ENCODE data around the gene UBE2H. TPM values are rescaled to one million over a fixed set of nuclear protein-coding genes. Genes with fewer than 3 reads are reported as not detected.
"Not testable (repeated sequence)": the region's sequence is repeated elsewhere in the genome, so short reads cannot be mapped to it uniquely, and the experiment has no call there.

The UBE2H gene
- 100 to 1,000 TPM; 112 to 140 (median 128) TPM for polyA plus RNA-seq (ENCODE audit: insufficient read length in 4 of 4)

GRCh38 chr7:129952653-129953560 is at the start of gene UBE2H:
TSS of gene UBE2H (minus strand) at chr7:129952960. CDS start at chr7:129952555, 405 bp downstream.
- DNase-seq (ENCODE audit: low read depth in 4 of 4, low spot score in 3 of 4), result peak; percentile 87 to 95 (median 88)

DNA sequence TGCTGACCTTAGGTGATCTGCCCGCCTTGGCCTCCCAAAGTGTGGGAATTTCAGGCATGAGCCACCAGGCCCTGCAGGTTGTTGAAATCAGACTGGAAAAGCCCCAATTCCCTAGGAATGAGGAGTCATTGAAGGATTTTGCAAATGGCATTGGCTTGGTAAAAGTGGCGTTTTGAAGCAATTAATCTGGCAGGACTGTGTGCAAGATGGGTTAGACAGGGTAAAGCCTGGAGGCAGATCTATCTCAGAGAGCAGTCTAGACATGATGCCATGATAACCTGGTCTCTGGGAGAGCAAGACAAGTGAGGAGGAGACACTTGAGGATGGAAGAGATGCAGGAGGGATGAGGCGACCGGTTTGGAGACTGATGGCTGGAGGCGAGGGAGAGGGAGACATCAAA is 45.7 kb upstream of the UBE2H start:
- DNase-seq (ENCODE audit: low read depth in 4 of 4, low spot score in 3 of 4), result no peak

GRCh38 chr7:129997285-129997684 is 44.5 kb upstream of the UBE2H start:
- no peak for DNase-seq (ENCODE audit: low read depth in 4 of 4, low spot score in 3 of 4)

GRCh38 chr7:129993275-129993674 is 40.5 kb upstream of the UBE2H start:
- DNase-seq (ENCODE audit: low read depth in 4 of 4, low spot score in 3 of 4), result no peak

DNA sequence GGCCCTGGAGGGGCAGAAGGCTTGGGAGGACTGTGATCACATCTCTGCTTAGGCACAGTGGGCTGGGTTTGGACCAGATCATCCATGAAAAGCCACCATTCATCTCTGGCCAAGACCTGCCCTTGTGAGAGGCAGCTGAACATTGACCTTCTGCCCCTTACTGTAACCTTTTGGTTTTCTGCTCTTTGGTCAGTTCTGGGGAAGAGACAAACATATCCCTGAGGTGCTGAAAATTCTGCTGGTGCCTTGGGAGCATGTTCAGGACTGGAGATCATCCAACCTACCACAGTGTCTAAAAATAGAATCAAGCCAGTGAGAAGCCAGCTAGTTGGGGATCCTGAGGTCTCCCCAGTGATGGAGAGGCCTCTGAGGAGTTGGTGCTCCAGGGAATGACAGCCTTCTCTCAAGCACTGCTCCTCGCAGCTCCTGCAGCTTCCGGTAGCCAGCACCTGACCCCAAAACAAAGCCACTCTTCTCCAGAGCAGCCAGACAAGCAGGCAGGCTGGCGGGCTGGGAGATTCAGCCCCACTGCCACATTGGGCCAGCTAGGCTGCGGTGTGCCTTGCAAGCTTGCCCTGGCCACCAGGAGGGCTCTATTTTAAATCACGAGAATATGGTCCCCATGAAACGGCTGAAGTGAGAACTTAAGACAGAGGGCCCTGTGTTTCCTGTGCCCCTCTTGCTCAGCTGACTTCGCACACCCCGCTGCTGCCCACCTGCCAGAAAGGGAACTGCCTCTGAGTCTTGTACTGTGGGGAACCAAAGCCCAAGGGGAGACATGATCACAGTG is 37.8 kb upstream of the UBE2H start:
- no peak for DNase-seq (ENCODE audit: low read depth in 4 of 4, low spot score in 3 of 4)

- no peak for DNase-seq (ENCODE audit: low read depth in 4 of 4, low spot score in 3 of 4)
These were observed 36.7 kb upstream of the UBE2H start for GRCh38 chr7:129989466-129989865.

DNA sequence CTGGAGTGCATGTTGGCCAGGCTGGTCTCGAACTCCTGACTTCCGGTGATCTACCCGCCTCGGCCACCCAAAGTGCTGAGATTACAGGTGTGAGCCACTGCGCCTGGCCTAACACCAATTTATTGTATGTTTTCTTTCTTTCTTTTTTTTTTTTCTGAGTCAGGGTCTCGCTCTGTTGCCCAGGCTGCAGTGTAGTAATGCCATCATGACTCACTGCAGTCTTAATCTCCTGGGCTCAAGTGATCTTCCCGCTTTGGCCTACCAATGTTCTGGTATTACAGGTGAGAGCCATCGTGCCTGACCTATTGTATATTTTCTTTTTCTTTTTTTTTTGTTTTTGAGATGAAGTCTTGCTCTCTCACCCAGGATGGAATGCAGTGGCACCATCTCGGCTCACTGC is 33.8 kb upstream of the UBE2H start:
- DNase-seq (ENCODE audit: low read depth in 4 of 4, low spot score in 3 of 4), result no peak

DNA sequence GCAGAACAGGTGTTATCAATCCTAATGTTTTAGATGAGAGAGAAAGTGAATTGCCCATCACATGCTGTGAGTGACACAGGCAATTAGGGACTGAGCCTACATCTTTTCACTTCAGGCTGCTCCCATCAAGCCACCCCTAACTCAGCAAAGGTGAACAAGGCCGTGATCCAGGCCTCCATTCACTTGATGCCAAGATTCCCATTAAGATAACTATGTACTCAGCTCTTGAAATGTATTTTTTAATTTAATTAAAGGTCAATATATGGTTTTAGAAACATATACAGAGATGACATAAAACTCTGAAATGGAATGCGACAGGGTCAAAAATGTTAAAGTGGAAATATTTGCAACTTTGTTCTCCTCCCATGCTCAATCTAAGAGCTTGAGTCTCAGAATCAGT is 27.9 kb upstream of the UBE2H start:
- DNase-seq (ENCODE audit: low read depth in 4 of 4, low spot score in 3 of 4), result no peak

DNA sequence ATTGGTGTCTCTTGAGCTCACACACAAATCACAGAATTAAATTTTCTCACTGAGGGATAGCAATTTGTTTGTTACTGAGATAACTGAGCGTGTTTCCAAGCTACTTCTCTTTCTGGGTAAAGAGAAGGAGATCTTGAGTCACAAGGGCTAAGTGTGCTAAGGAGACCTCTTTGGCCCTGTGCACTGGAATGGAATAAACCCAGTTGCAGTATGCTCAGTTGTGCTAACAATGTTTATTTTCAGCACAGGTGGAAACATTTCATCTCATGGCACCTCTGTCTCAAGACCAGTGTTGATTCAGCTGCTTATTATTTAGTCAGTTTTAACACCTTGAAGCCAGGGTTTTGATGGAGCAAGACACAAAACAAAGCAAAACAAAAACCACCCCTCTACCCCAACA is 22.5 kb upstream of the UBE2H start:
- DNase-seq (ENCODE audit: low read depth in 4 of 4, low spot score in 3 of 4), result no peak

- DNase-seq (ENCODE audit: low read depth in 4 of 4, low spot score in 3 of 4), result no peak
These were observed 18.1 kb upstream of the UBE2H start for GRCh38 chr7:129970816-129971215.

GRCh38 chr7:129969881-129970446 is 17.2 kb upstream of the UBE2H start:
- no peak for DNase-seq (ENCODE audit: low read depth in 4 of 4, low spot score in 3 of 4)

- DNase-seq (ENCODE audit: low read depth in 4 of 4, low spot score in 3 of 4), result no peak
These were observed 16.0 kb upstream of the UBE2H start for GRCh38 chr7:129968592-129969383.

- DNase-seq (ENCODE audit: low read depth in 4 of 4, low spot score in 3 of 4), result not testable (repeated sequence)
These were observed 7.4 kb upstream of the UBE2H start for GRCh38 chr7:129960204-129960475.

- DNase-seq (ENCODE audit: low read depth in 4 of 4, low spot score in 3 of 4), result no peak
These were observed 6.9 kb upstream of the UBE2H start for GRCh38 chr7:129959471-129960203.

- DNase-seq (ENCODE audit: low read depth in 4 of 4, low spot score in 3 of 4), result no peak
These were observed 6.1 kb upstream of the UBE2H start for GRCh38 chr7:129958643-129959470.

- DNase-seq (ENCODE audit: low read depth in 4 of 4, low spot score in 3 of 4), result no peak
These were observed 3.3 kb upstream of the UBE2H start for GRCh38 chr7:129955993-129956543.

GRCh38 chr7:129952086-129952652 is 591 bp downstream of the UBE2H start:
- DNase-seq (ENCODE audit: low read depth in 4 of 4, low spot score in 3 of 4), result peak in 1 of 4 donors; percentile 26

Data from right renal pelvis (tissue), 4 donors.